ENCODE results near the gene NPC2.

- no peak for TF ChIP-seq POLR2A (IDR thresholded peaks at IDR 0.05; ENCODE audit: low read depth, low read length)
- TF ChIP-seq POLR2AphosphoS5 (IDR thresholded peaks at IDR 0.05; ENCODE audit: low read depth, low read length), result no peak
- no peak for TF ChIP-seq TAF1 (IDR thresholded peaks at IDR 0.05; ENCODE audit: borderline replicate concordance, low read depth, low read length)
Observed at GRCh38 chr14:74506411-74506851, 13.3 kb upstream of the NPC2 start.

All from GM12892 (cell line).